Activated B cell treated with CpG ODN at 0.5 μM for 24 hours (primary cell): Measurements from ENCODE around the gene DUSP15. TPM values are rescaled to one million over a fixed set of nuclear protein-coding genes. Genes with fewer than 3 reads are reported as not detected.

Experiments used
- ATAC-seq: fragments of 200-7000 bp; cut with Tn5 transposase; one replicate; pipeline ENCODE4 v1.10.0; 2021; ENCODE audit warnings: low read depth, mild to moderate bottlenecking, moderate library complexity
- CTCF ChIA-PET: fragments of 350-600 bp; sonication (Branson Sonifier 250); formaldehyde crosslinking; loops from one replicate; lab custom pipeline; 2021; ENCODE audit warnings: antibody characterized with exemption; lab: Charles Lee
- POLR2A ChIA-PET: fragments of 350-600 bp; sonication (Branson Sonifier 250); formaldehyde crosslinking; loops from one replicate; lab custom pipeline; 2021; ENCODE audit warnings: antibody characterized with exemption; lab: Charles Lee
- DNase-seq: peaks from one replicate; pipeline ENCODE4 v3.0.0; 2022
- H3K27ac Mint-ChIP-seq: one replicate; pipeline ENCODE4 v1.8.0; 2020; ENCODE audit warnings: mixed read lengths
- H3K27me3 Mint-ChIP-seq: one replicate; pipeline ENCODE4 v1.8.0; 2021; ENCODE audit warnings: mixed read lengths
- H3K36me3 Mint-ChIP-seq: one replicate; pipeline ENCODE4 v1.8.0; 2021; ENCODE audit warnings: low read depth, mixed read lengths
- H3K4me1 Mint-ChIP-seq: one replicate; pipeline ENCODE4 v1.8.0; 2021; ENCODE audit warnings: mixed read lengths
- H3K4me3 Mint-ChIP-seq: one replicate; pipeline ENCODE4 v1.8.0; 2020; ENCODE audit warnings: mild to moderate bottlenecking, mixed read lengths
- H3K9me3 Mint-ChIP-seq: one replicate; pipeline ENCODE4 v1.8.0; 2020; ENCODE audit warnings: mixed read lengths
- CTCF ChIP-seq: fragments of 200-600 bp; IDR thresholded peaks from one replicate; pipeline ENCODE4 v1.8.0; 2022; ENCODE audit warnings: antibody characterized with exemption, mild to moderate bottlenecking
- intact Hi-C: fragments of 100-400 bp; cut with micrococcal nuclease; formaldehyde crosslinking; loops from one replicate; pipeline ENCODE4 v1.15.1; 2024
- total RNA-seq: library from RNA; stranded (reverse); gene quantifications from 2 replicates; pipeline ENCODE4 v1.2.3, GENCODE V29; 2022

Gene DUSP15
- total RNA-seq, 1 donor from 2014 or later = 26.9 TPM

DNA sequence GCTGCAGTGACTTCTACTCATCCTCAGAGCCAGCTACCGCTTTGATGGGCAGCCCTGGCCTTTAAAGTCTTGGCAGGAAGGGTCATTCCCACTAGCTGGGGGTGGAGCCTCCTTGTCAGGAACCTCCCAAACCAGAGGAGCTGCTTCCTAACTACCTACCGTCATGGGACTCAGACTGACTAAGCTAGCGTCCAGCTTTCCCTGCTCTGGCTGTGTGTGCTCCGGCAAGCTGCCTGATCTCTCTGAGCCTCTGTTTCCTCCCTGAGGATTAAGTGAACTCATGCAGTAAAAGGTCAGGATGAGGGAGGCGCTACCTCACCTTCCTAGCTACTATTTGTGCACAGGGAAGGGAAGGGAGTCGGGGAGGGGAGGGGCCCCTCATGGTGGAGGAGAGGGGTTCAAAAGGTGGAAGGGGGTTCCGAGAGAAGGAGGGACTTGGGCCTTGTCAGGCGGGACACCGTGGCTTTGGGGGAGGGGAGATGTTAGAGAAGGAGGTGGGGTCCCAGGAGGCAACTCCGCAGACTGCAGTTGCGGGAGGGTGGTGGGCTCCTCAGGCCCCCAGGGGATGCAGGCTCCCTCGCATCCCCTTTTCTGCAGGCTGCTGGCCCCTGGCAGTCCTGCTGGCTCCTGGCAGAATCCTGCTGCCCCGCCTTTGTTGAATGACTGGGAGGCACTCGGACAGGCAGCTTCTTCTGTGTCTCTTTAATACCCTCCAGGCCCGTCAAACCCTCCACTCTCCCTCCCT is 9.8 kb downstream of the DUSP15 start:
- no peaks in the 10 kb centered on the region for H3K9me3 Mint-ChIP-seq
- DNase-seq (no peak), ATAC-seq (no peak)
- H3K27me3 Mint-ChIP-seq = peaks cover 6% of the 10 kb centered on the region
- no peak overlapping the region for H3K27ac Mint-ChIP-seq
- H3K4me3 Mint-ChIP-seq = peak overlapping the region; percentile 46
- peaks cover 18% of the 10 kb centered on the region for H3K4me1 Mint-ChIP-seq
- TF ChIP-seq CTCF = no peak
- intact Hi-C loops = loop anchor here (1.0 to 5.0 kb wide), 4 partner anchors 20 to 156 kb away; partner anchors contain the start of gene PDRG1
- H3K36me3 Mint-ChIP-seq = no peaks in the 10 kb centered on the region
- CTCF ChIA-PET = interaction anchor here (1.1 to 1.9 kb wide), 2 partner anchors 91 to 93 kb away, joined by 4 to 5 read pairs; partner anchors contain the start of gene PDRG1
- POLR2A ChIA-PET = interaction anchor here (0.5 to 1.0 kb wide), 4 partner anchors 20 to 248 kb away, joined by 3 to 6 read pairs (median 5); no protein-coding TSS in a partner anchor

- peaks cover 6% of the 10 kb centered on the region for H3K27me3 Mint-ChIP-seq
- POLR2A ChIA-PET = interaction anchor here (0.7 to 1.0 kb wide), 3 partner anchors 20 to 34 kb away, joined by 3 to 6 read pairs (median 5); no protein-coding TSS in a partner anchor
- no peak for TF ChIP-seq CTCF
- H3K4me1 Mint-ChIP-seq = peaks cover 18% of the 10 kb centered on the region
- H3K9me3 Mint-ChIP-seq = no peaks in the 10 kb centered on the region
- H3K36me3 Mint-ChIP-seq = no peaks in the 10 kb centered on the region
- intact Hi-C loops = loop anchor here (2.0 to 5.0 kb wide), 3 partner anchors 37 to 157 kb away; partner anchors contain the start of gene PDRG1
- DNase-seq = no peak
- H3K27ac Mint-ChIP-seq = no peak overlapping the region
- H3K4me3 Mint-ChIP-seq = no peak overlapping the region
- CTCF ChIA-PET = interaction anchor here (1.1 to 1.9 kb wide), 3 partner anchors 92 to 171 kb away, joined by 4 to 7 read pairs (median 5); partner anchors contain the start of gene PDRG1
- no peak for ATAC-seq
Observed at GRCh38 chr20:31859998-31860380, 10.3 kb downstream of the DUSP15 start.

DNA sequence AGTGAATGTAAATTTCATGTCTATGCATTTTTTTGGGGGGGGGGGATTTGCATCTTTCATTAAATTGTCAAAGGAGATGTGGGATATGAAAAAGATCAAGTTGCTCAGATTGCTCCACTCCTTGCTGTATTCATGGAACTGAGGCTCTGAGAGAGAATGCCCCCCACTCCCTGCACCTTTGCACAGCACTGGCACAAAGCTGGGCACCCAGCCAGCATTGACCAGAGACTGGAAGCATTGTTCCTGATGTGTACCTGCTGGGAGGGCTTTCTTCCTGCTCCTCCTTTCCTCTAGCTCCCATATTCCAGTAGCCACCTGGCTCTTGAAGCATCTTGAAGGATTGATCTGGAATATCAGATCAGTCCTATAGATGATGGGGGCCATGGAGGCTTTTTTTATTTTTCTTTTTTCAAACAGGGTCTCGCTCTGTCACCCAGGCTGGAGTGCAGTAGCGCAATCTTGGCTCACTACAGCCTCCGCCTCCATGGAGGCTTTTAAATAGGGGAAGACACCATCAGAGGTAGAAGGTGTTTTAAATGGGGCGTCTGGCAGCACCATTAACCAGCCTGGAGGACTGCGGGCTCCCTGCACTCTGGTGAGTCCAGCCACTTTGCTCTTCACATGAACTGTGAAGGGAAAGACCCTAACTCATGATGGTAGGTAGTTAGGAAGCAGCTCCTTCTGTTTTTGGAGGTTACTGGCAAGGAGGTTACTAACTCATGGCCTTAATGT is 10.9 kb downstream of the DUSP15 start:
- CTCF ChIA-PET = interaction anchor here (0.9 to 1.9 kb wide), 5 partner anchors 14 to 175 kb away, joined by 3 to 7 read pairs (median 4); partner anchors contain the start of gene PDRG1
- H3K4me1 Mint-ChIP-seq = peaks cover 18% of the 10 kb centered on the region
- H3K27me3 Mint-ChIP-seq = peaks cover 6% of the 10 kb centered on the region
- intact Hi-C loops = no loop called here
- no peak overlapping the region for H3K4me3 Mint-ChIP-seq
- POLR2A ChIA-PET = interaction anchor here (0.6 to 1.0 kb wide), 4 partner anchors 8 to 226 kb away, joined by 3 to 12 read pairs (median 6); no protein-coding TSS in a partner anchor
- H3K27ac Mint-ChIP-seq = no peak overlapping the region
- DNase-seq = no peak
- no peaks in the 10 kb centered on the region for H3K36me3 Mint-ChIP-seq
- ATAC-seq = no peak
- no peaks in the 10 kb centered on the region for H3K9me3 Mint-ChIP-seq
- no peak for TF ChIP-seq CTCF

DNA sequence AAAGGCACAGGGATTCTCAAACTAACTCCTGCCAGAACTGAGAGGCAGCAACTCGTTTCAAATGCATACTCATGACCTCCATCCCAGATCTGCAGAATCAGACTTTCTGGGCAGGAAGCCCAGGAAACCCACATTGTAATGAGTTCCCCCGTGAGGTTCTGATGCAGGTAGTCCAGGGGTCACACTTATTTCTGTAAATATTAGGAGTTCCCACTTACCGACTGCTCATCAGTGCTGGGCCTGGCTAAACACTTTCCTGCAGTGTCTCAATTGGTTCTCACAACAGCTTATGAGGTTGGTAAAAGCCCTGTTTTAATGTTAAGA is 11.6 kb downstream of the DUSP15 start:
- CTCF ChIA-PET = interaction anchor here (0.9 to 1.9 kb wide), 4 partner anchors 15 to 176 kb away, joined by 3 to 7 read pairs (median 4); no protein-coding TSS in a partner anchor
- Mint-ChIP-seq H3K9me3 (no peaks in the 10 kb centered on the region), H3K36me3 (no peaks in the 10 kb centered on the region), H3K4me1 (peaks cover 18% of the 10 kb centered on the region), H3K4me3 (no peak overlapping the region), H3K27me3 (peaks cover 9% of the 10 kb centered on the region), H3K27ac (no peak overlapping the region)
- intact Hi-C loops = loop anchor here (1.0 kb wide), 1 partner anchor 11 kb away; no protein-coding TSS in a partner anchor
- POLR2A ChIA-PET = interaction anchor here (0.6 to 1.0 kb wide), 4 partner anchors 9 to 225 kb away, joined by 3 to 12 read pairs (median 6); partner anchors contain the start of gene PDRG1
- DNase-seq (no peak), ATAC-seq (no peak)
- no peak for TF ChIP-seq CTCF
